ENCODE results near the gene NTSR1.

Gene NTSR1

GRCh38 chr20:62705627-62706026 lies 3.0 kb upstream of the NTSR1 start:
- no peak overlapping the region for H2BK120ac ChIP-seq (ENCODE audit: low read depth, low read length)
- H2AK5ac ChIP-seq (ENCODE audit: low read length): no peak overlapping the region
- no peak for DNase-seq
- H3K36me3 ChIP-seq (ENCODE audit: control insufficient read depth, insufficient read depth, low read length): no peaks in the 10 kb centered on the region
- H4K5ac ChIP-seq (ENCODE audit: low read length): no peak overlapping the region
- no peaks in the 10 kb centered on the region for H3K4me1 ChIP-seq (ENCODE audit: control insufficient read depth, low read depth, low read length)
- no peak overlapping the region for H3K27ac ChIP-seq (ENCODE audit: low read depth, low read length)
- H2BK15ac ChIP-seq (replicated peaks; ENCODE audit: low read depth): no peak overlapping the region
- H3K27me3 ChIP-seq (ENCODE audit: insufficient read depth, low read length, poor library complexity): peaks cover 14% of the 10 kb centered on the region
- no peaks in the 10 kb centered on the region for H3K79me2 ChIP-seq (ENCODE audit: control insufficient read depth, insufficient read depth, low read length)
- H3K79me1 ChIP-seq (ENCODE audit: low read length): no peaks in the 10 kb centered on the region
- no peak overlapping the region for H4K8ac ChIP-seq (ENCODE audit: low read depth, low read length)
- H3K4me3 ChIP-seq (ENCODE audit: low read length): no peak overlapping the region
- no peak overlapping the region for H3K18ac ChIP-seq (ENCODE audit: low read length)
- H3K23ac ChIP-seq (ENCODE audit: low read length): no peak overlapping the region
- no peak overlapping the region for H3K4ac ChIP-seq (ENCODE audit: low read depth, low read length)
- no CpG with 5 or more reads among the region's 16 CpGs for WGBS (ENCODE audit: extremely low coverage, insufficient coverage, low lambda C conversion rate)
- no peak overlapping the region for H3K9ac ChIP-seq (ENCODE audit: low read length)
- H3K56ac ChIP-seq (ENCODE audit: low read length): no peak overlapping the region
- H3K4me2 ChIP-seq (ENCODE audit: low read length): no peak overlapping the region
- H2BK5ac ChIP-seq (ENCODE audit: low read length): no peak overlapping the region

GRCh38 chr20:62706344-62706743 lies 2.3 kb upstream of the NTSR1 start:
- Histone ChIP-seq H3K4me2 (ENCODE audit: low read length) (no peak overlapping the region), H3K56ac (ENCODE audit: low read length) (no peak overlapping the region), H3K79me2 (ENCODE audit: control insufficient read depth, insufficient read depth, low read length) (no peaks in the 10 kb centered on the region), H3K79me1 (ENCODE audit: low read length) (no peaks in the 10 kb centered on the region), H3K27ac (ENCODE audit: low read depth, low read length) (no peak overlapping the region), H3K23ac (ENCODE audit: low read length) (no peak overlapping the region), H2BK5ac (ENCODE audit: low read length) (no peak overlapping the region), H3K36me3 (ENCODE audit: control insufficient read depth, insufficient read depth, low read length) (no peaks in the 10 kb centered on the region), H4K8ac (ENCODE audit: low read depth, low read length) (no peak overlapping the region), H4K5ac (ENCODE audit: low read length) (no peak overlapping the region), H3K27me3 (ENCODE audit: insufficient read depth, low read length, poor library complexity) (peaks cover 14% of the 10 kb centered on the region), H2BK120ac (ENCODE audit: low read depth, low read length) (no peak overlapping the region), H3K4me1 (ENCODE audit: control insufficient read depth, low read depth, low read length) (no peaks in the 10 kb centered on the region), H2BK15ac (replicated peaks; ENCODE audit: low read depth) (no peak overlapping the region), H3K4me3 (ENCODE audit: low read length) (no peak overlapping the region), H3K9ac (ENCODE audit: low read length) (no peak overlapping the region), H2AK5ac (ENCODE audit: low read length) (no peak overlapping the region), H3K18ac (ENCODE audit: low read length) (no peak overlapping the region), H3K4ac (ENCODE audit: low read depth, low read length) (no peak overlapping the region)
- WGBS (ENCODE audit: extremely low coverage, insufficient coverage, low lambda C conversion rate): no CpG with 5 or more reads among the region's 12 CpGs
- DNase-seq: no peak

GRCh38 chr20:62706857-62707256 lies 1.8 kb upstream of the NTSR1 start:
- H3K79me2 ChIP-seq (ENCODE audit: control insufficient read depth, insufficient read depth, low read length): no peaks in the 10 kb centered on the region
- DNase-seq: no peak
- no peaks in the 10 kb centered on the region for H3K4me1 ChIP-seq (ENCODE audit: control insufficient read depth, low read depth, low read length)
- H3K4me2 ChIP-seq (ENCODE audit: low read length): no peak overlapping the region
- H3K36me3 ChIP-seq (ENCODE audit: control insufficient read depth, insufficient read depth, low read length): no peaks in the 10 kb centered on the region
- no peak overlapping the region for H2BK120ac ChIP-seq (ENCODE audit: low read depth, low read length)
- H3K27ac ChIP-seq (ENCODE audit: low read depth, low read length): no peak overlapping the region
- no CpG with 5 or more reads among the region's 12 CpGs for WGBS (ENCODE audit: extremely low coverage, insufficient coverage, low lambda C conversion rate)
- H3K4ac ChIP-seq (ENCODE audit: low read depth, low read length): no peak overlapping the region
- H3K27me3 ChIP-seq (ENCODE audit: insufficient read depth, low read length, poor library complexity): peaks cover 14% of the 10 kb centered on the region
- no peak overlapping the region for H4K5ac ChIP-seq (ENCODE audit: low read length)
- no peak overlapping the region for H2AK5ac ChIP-seq (ENCODE audit: low read length)
- H3K9ac ChIP-seq (ENCODE audit: low read length): no peak overlapping the region
- H4K8ac ChIP-seq (ENCODE audit: low read depth, low read length): no peak overlapping the region
- H3K56ac ChIP-seq (ENCODE audit: low read length): no peak overlapping the region
- no peak overlapping the region for H2BK15ac ChIP-seq (replicated peaks; ENCODE audit: low read depth)
- no peak overlapping the region for H3K4me3 ChIP-seq (ENCODE audit: low read length)
- no peak overlapping the region for H3K18ac ChIP-seq (ENCODE audit: low read length)
- no peaks in the 10 kb centered on the region for H3K79me1 ChIP-seq (ENCODE audit: low read length)
- no peak overlapping the region for H2BK5ac ChIP-seq (ENCODE audit: low read length)
- no peak overlapping the region for H3K23ac ChIP-seq (ENCODE audit: low read length)

- no peak overlapping the region for H4K5ac ChIP-seq (ENCODE audit: low read length)
- no peak overlapping the region for H3K4me3 ChIP-seq (ENCODE audit: low read length)
- no peak overlapping the region for H2BK15ac ChIP-seq (replicated peaks; ENCODE audit: low read depth)
- no CpG with 5 or more reads among the region's 16 CpGs for WGBS (ENCODE audit: extremely low coverage, insufficient coverage, low lambda C conversion rate)
- no peaks in the 10 kb centered on the region for H3K36me3 ChIP-seq (ENCODE audit: control insufficient read depth, insufficient read depth, low read length)
- no peak for DNase-seq
- H2BK5ac ChIP-seq (ENCODE audit: low read length): no peak overlapping the region
- H3K4me1 ChIP-seq (ENCODE audit: control insufficient read depth, low read depth, low read length): no peaks in the 10 kb centered on the region
- H3K79me2 ChIP-seq (ENCODE audit: control insufficient read depth, insufficient read depth, low read length): no peaks in the 10 kb centered on the region
- no peak overlapping the region for H3K23ac ChIP-seq (ENCODE audit: low read length)
- H2BK120ac ChIP-seq (ENCODE audit: low read depth, low read length): no peak overlapping the region
- no peak overlapping the region for H3K9ac ChIP-seq (ENCODE audit: low read length)
- no peak overlapping the region for H3K27ac ChIP-seq (ENCODE audit: low read depth, low read length)
- no peaks in the 10 kb centered on the region for H3K79me1 ChIP-seq (ENCODE audit: low read length)
- H3K18ac ChIP-seq (ENCODE audit: low read length): no peak overlapping the region
- H3K27me3 ChIP-seq (ENCODE audit: insufficient read depth, low read length, poor library complexity): peaks cover 14% of the 10 kb centered on the region
- no peak overlapping the region for H3K56ac ChIP-seq (ENCODE audit: low read length)
- H4K8ac ChIP-seq (ENCODE audit: low read depth, low read length): no peak overlapping the region
- no peak overlapping the region for H2AK5ac ChIP-seq (ENCODE audit: low read length)
- no peak overlapping the region for H3K4ac ChIP-seq (ENCODE audit: low read depth, low read length)
- no peak overlapping the region for H3K4me2 ChIP-seq (ENCODE audit: low read length)
These were observed 1.2 kb upstream of the NTSR1 start for GRCh38 chr20:62707276-62707920.

- Histone ChIP-seq H4K5ac (ENCODE audit: low read length) (no peak overlapping the region), H3K4me2 (ENCODE audit: low read length) (no peak overlapping the region), H3K79me1 (ENCODE audit: low read length) (no peaks in the 10 kb centered on the region), H2AK5ac (ENCODE audit: low read length) (no peak overlapping the region), H3K4me3 (ENCODE audit: low read length) (no peak overlapping the region), H3K56ac (ENCODE audit: low read length) (no peak overlapping the region), H3K36me3 (ENCODE audit: control insufficient read depth, insufficient read depth, low read length) (no peaks in the 10 kb centered on the region), H2BK15ac (replicated peaks; ENCODE audit: low read depth) (no peak overlapping the region), H2BK120ac (ENCODE audit: low read depth, low read length) (no peak overlapping the region), H3K4ac (ENCODE audit: low read depth, low read length) (no peak overlapping the region), H3K23ac (ENCODE audit: low read length) (no peak overlapping the region), H3K9ac (ENCODE audit: low read length) (no peak overlapping the region), H4K8ac (ENCODE audit: low read depth, low read length) (no peak overlapping the region), H3K27ac (ENCODE audit: low read depth, low read length) (no peak overlapping the region), H2BK5ac (ENCODE audit: low read length) (no peak overlapping the region), H3K18ac (ENCODE audit: low read length) (no peak overlapping the region), H3K79me2 (ENCODE audit: control insufficient read depth, insufficient read depth, low read length) (no peaks in the 10 kb centered on the region), H3K27me3 (ENCODE audit: insufficient read depth, low read length, poor library complexity) (peaks cover 14% of the 10 kb centered on the region), H3K4me1 (ENCODE audit: control insufficient read depth, low read depth, low read length) (no peaks in the 10 kb centered on the region)
- peak; percentile 65 for DNase-seq
- no CpG with 5 or more reads among the region's 20 CpGs for WGBS (ENCODE audit: extremely low coverage, insufficient coverage, low lambda C conversion rate)
These were observed 615 bp upstream of the NTSR1 start for GRCh38 chr20:62707921-62708521.

GRCh38 chr20:62709537-62709905 lies 885 bp downstream of the NTSR1 start:
- WGBS (ENCODE audit: extremely low coverage, insufficient coverage, low lambda C conversion rate): no CpG with 5 or more reads among the region's 30 CpGs
- H4K5ac ChIP-seq (ENCODE audit: low read length): no peak overlapping the region
- H3K79me1 ChIP-seq (ENCODE audit: low read length): no peaks in the 10 kb centered on the region
- H2AK5ac ChIP-seq (ENCODE audit: low read length): no peak overlapping the region
- no peak overlapping the region for H3K4me2 ChIP-seq (ENCODE audit: low read length)
- no peak overlapping the region for H2BK15ac ChIP-seq (replicated peaks; ENCODE audit: low read depth)
- peaks cover 14% of the 10 kb centered on the region for H3K27me3 ChIP-seq (ENCODE audit: insufficient read depth, low read length, poor library complexity)
- H2BK120ac ChIP-seq (ENCODE audit: low read depth, low read length): no peak overlapping the region
- DNase-seq: no peak
- H3K18ac ChIP-seq (ENCODE audit: low read length): no peak overlapping the region
- H3K27ac ChIP-seq (ENCODE audit: low read depth, low read length): no peak overlapping the region
- no peak overlapping the region for H3K4ac ChIP-seq (ENCODE audit: low read depth, low read length)
- no peaks in the 10 kb centered on the region for H3K79me2 ChIP-seq (ENCODE audit: control insufficient read depth, insufficient read depth, low read length)
- no peaks in the 10 kb centered on the region for H3K4me1 ChIP-seq (ENCODE audit: control insufficient read depth, low read depth, low read length)
- H3K56ac ChIP-seq (ENCODE audit: low read length): no peak overlapping the region
- no peak overlapping the region for H3K9ac ChIP-seq (ENCODE audit: low read length)
- no peaks in the 10 kb centered on the region for H3K36me3 ChIP-seq (ENCODE audit: control insufficient read depth, insufficient read depth, low read length)
- H2BK5ac ChIP-seq (ENCODE audit: low read length): no peak overlapping the region
- no peak overlapping the region for H3K23ac ChIP-seq (ENCODE audit: low read length)
- H4K8ac ChIP-seq (ENCODE audit: low read depth, low read length): no peak overlapping the region
- no peak overlapping the region for H3K4me3 ChIP-seq (ENCODE audit: low read length)
